ENCODE data around the gene PSMB4. TPM values are rescaled to one million over a fixed set of nuclear protein-coding genes. Genes with fewer than 3 reads are reported as not detected.

PSMB4 gene
- total and polyA plus RNA-seq, 2 donors (not counting 1 experiment from before 2014, with no cell fraction given): 201 to 334 TPM

GRCh38 chr1:151361883-151362282 is 37.5 kb upstream of the PSMB4 start:
- H3K4me3 ChIP-seq (ENCODE audit: control extremely low read depth in 1 of 5, extremely low read depth in 1 of 5, insufficient read depth in 1 of 5, low read depth in 2 of 5, low read length in 4 of 5): no peak overlapping the region
- no peak overlapping the region for H3K27ac Mint-ChIP-seq
- no peaks in the 10 kb centered on the region for H3K79me2 ChIP-seq (ENCODE audit: control insufficient read depth, insufficient read depth, low read length)
- ChIA-PET CTCF (no interaction called here), POLR2A (no interaction called here)
- H3K27ac ChIP-seq (ENCODE audit: low read length in 2 of 2): no peak overlapping the region
- H2AFZ ChIP-seq (ENCODE audit: insufficient read depth, low read depth, low read length, poor library complexity, severe bottlenecking): no peak overlapping the region
- intact Hi-C loops (cut with micrococcal nuclease): no loop called here
- no peaks in the 10 kb centered on the region for H4K20me1 ChIP-seq (ENCODE audit: control insufficient read depth, insufficient read depth, low read length, poor library complexity, severe bottlenecking)
- H3K4me2 ChIP-seq (replicated peaks; ENCODE audit: low read depth, low read length, poor library complexity, severe bottlenecking): no peak overlapping the region
- peaks cover 0 to 5% (median 0%) of the 10 kb centered on the region in 4 experiments for H3K27me3 ChIP-seq (replicated peaks in 1 of 4; ENCODE audit: control extremely low read depth in 1 of 4, control insufficient read depth in 3 of 4, insufficient read depth in 4 of 4, low read length in 3 of 4)
- no peak for ATAC-seq (ENCODE audit: low read depth)
- H3K4me3 Mint-ChIP-seq: no peak overlapping the region
- DNase-seq: no peak
- no peaks in the 10 kb centered on the region for H3K9me3 Mint-ChIP-seq (ENCODE audit: insufficient read depth)
- no peaks in the 10 kb centered on the region for H3K4me1 Mint-ChIP-seq
- no peaks in the 10 kb centered on the region for H3K27me3 Mint-ChIP-seq
- TF ChIP-seq EZH2 (IDR thresholded peaks at IDR 0.05; ENCODE audit: borderline replicate concordance, insufficient read depth, low read depth, low read length, poor library complexity, severe bottlenecking) (no peak), CTCF (IDR thresholded peaks at IDR 0.05) (peak; percentile 18)
- H3K36me3 ChIP-seq (replicated peaks in 1 of 2; ENCODE audit: control extremely low read depth in 1 of 2, control insufficient read depth in 1 of 2, extremely low read depth in 1 of 2, insufficient read depth in 2 of 2, low read length in 1 of 2): no peaks in the 10 kb centered on the region
- H3K4me1 ChIP-seq (ENCODE audit: control insufficient read depth in 2 of 2, insufficient read depth in 2 of 2, low read length in 2 of 2): no peaks in the 10 kb centered on the region
- H3K9ac ChIP-seq (ENCODE audit: low read length): no peak overlapping the region
- peaks cover 0 to 9% (median 7%) of the 10 kb centered on the region in 3 donors for H3K9me3 ChIP-seq (ENCODE audit: control extremely low read depth in 1 of 3, control insufficient read depth in 2 of 3, insufficient read depth in 1 of 3, low read length in 2 of 3)

GRCh38 chr1:151362308-151363155 is 36.8 kb upstream of the PSMB4 start:
- POLR2A ChIA-PET: no interaction called here
- H3K4me1 ChIP-seq (ENCODE audit: control insufficient read depth in 2 of 2, insufficient read depth in 2 of 2, low read length in 2 of 2): no peaks in the 10 kb centered on the region
- no peak overlapping the region for H2AFZ ChIP-seq (ENCODE audit: insufficient read depth, low read depth, low read length, poor library complexity, severe bottlenecking)
- H3K9me3 Mint-ChIP-seq (ENCODE audit: insufficient read depth): no peaks in the 10 kb centered on the region
- DNase-seq (no peak), ATAC-seq (ENCODE audit: low read depth) (no peak)
- no peaks in the 10 kb centered on the region for H4K20me1 ChIP-seq (ENCODE audit: control insufficient read depth, insufficient read depth, low read length, poor library complexity, severe bottlenecking)
- H3K4me3 Mint-ChIP-seq: no peak overlapping the region
- H3K27ac ChIP-seq (ENCODE audit: low read length in 2 of 2): no peak overlapping the region
- H3K4me2 ChIP-seq (replicated peaks; ENCODE audit: low read depth, low read length, poor library complexity, severe bottlenecking): no peak overlapping the region
- no peaks in the 10 kb centered on the region for H3K27me3 Mint-ChIP-seq
- peaks cover 0 to 9% (median 7%) of the 10 kb centered on the region in 3 donors for H3K9me3 ChIP-seq (ENCODE audit: control extremely low read depth in 1 of 3, control insufficient read depth in 2 of 3, insufficient read depth in 1 of 3, low read length in 2 of 3)
- H3K36me3 ChIP-seq (replicated peaks in 1 of 2; ENCODE audit: control extremely low read depth in 1 of 2, control insufficient read depth in 1 of 2, extremely low read depth in 1 of 2, insufficient read depth in 2 of 2, low read length in 1 of 2): no peaks in the 10 kb centered on the region
- no peak overlapping the region for H3K9ac ChIP-seq (ENCODE audit: low read length)
- WGBS (ENCODE audit: insufficient coverage): 100% methylated on average over 2 of the region's 3 CpGs
- no peaks in the 10 kb centered on the region for H3K79me2 ChIP-seq (ENCODE audit: control insufficient read depth, insufficient read depth, low read length)
- intact Hi-C loops (cut with micrococcal nuclease): no loop called here
- CTCF ChIA-PET: no interaction called here
- no peak overlapping the region for H3K4me3 ChIP-seq (ENCODE audit: control extremely low read depth in 1 of 5, extremely low read depth in 1 of 5, insufficient read depth in 1 of 5, low read depth in 2 of 5, low read length in 4 of 5)
- no peak for TF ChIP-seq EZH2 (IDR thresholded peaks at IDR 0.05; ENCODE audit: borderline replicate concordance, insufficient read depth, low read depth, low read length, poor library complexity, severe bottlenecking)
- no peak for TF ChIP-seq CTCF (IDR thresholded peaks at IDR 0.05)
- H3K4me1 Mint-ChIP-seq: no peaks in the 10 kb centered on the region
- H3K27ac Mint-ChIP-seq: no peak overlapping the region
- H3K27me3 ChIP-seq (replicated peaks in 1 of 4; ENCODE audit: control extremely low read depth in 1 of 4, control insufficient read depth in 3 of 4, insufficient read depth in 4 of 4, low read length in 3 of 4): peaks cover 0 to 5% (median 0%) of the 10 kb centered on the region in 4 experiments

Data from B cell (primary cell).